Astrocyte of the cerebellum (primary cell): Measurements from ENCODE around the gene CNTNAP2.

Experiments used
- DNase-seq: peaks from one replicate; pipeline ENCODE4 v3.0.0-alpha.2; 2011; ENCODE audit warnings: low read depth
- H3K4me3 ChIP-seq: 2 replicates; pipeline ENCODE4 v1.5.1; 2011; ENCODE audit warnings: mild to moderate bottlenecking, low read depth, low read length, moderate library complexity
- CTCF ChIP-seq: IDR thresholded peaks from 2 replicates; pipeline ENCODE4 v1.5.1; 2012; ENCODE audit warnings: low read length, low read depth, moderate library complexity, mild to moderate bottlenecking; ENCODE audit errors: missing control alignments
- in situ Hi-C: cut with HindIII; loops from 2 replicates; pipeline ENCODE4 v1.10.0; 2017; ENCODE audit warnings: low sequenced_read_pairs

The CNTNAP2 gene

GRCh38 chr7:147235645-147236382 is 1119.2 kb downstream of the CNTNAP2 start:
- TF ChIP-seq CTCF, result no peak
- no peak overlapping the region for H3K4me3 ChIP-seq
- in situ Hi-C loops, result no loop called here
- no peak for DNase-seq

- no peak overlapping the region for H3K4me3 ChIP-seq
- in situ Hi-C loops, result no loop called here
- no peak for TF ChIP-seq CTCF
- no peak for DNase-seq
Measured at GRCh38 chr7:147240468-147240867, 1123.9 kb downstream of the CNTNAP2 start.

GRCh38 chr7:147245274-147245673 is 1128.7 kb downstream of the CNTNAP2 start:
- H3K4me3 ChIP-seq, result no peak overlapping the region
- peak; percentile 68 for TF ChIP-seq CTCF
- in situ Hi-C loops, result no loop called here
- peak; percentile 9 for DNase-seq

- no peak for DNase-seq
- H3K4me3 ChIP-seq, result no peak overlapping the region
- in situ Hi-C loops, result no loop called here
- TF ChIP-seq CTCF, result peak; percentile 24
Measured at GRCh38 chr7:147249956-147250355, 1133.4 kb downstream of the CNTNAP2 start.

GRCh38 chr7:147251751-147252325 is 1135.2 kb downstream of the CNTNAP2 start:
- H3K4me3 ChIP-seq, result no peak overlapping the region
- in situ Hi-C loops, result no loop called here
- no peak for DNase-seq
- TF ChIP-seq CTCF, result no peak

GRCh38 chr7:147261693-147262092 is 1145.1 kb downstream of the CNTNAP2 start:
- no peak overlapping the region for H3K4me3 ChIP-seq
- no peak for TF ChIP-seq CTCF
- in situ Hi-C loops, result no loop called here
- DNase-seq, result no peak
